Epithelial cell of esophagus (primary cell): ENCODE measurements around the gene LRRC10.
A peak's percentile ranks its signal among the peaks of the same experiment; 100 is the strongest.

Source experiments
- DNase-seq: peaks from one replicate; pipeline ENCODE4 v3.0.0; 2010; ENCODE audit warnings: low read depth
- H3K4me3 ChIP-seq: 2 replicates; pipeline ENCODE4 v1.5.1; 2011; ENCODE audit warnings: mild to moderate bottlenecking, low read length, control low read depth
- TF ChIP-seq, protein P1 (sequence below): IDR thresholded peaks from 2 replicates; pipeline ENCODE4 v1.5.1; 2011; ENCODE audit warnings: low read depth, mild to moderate bottlenecking, low read length, control low read depth, inconsistent platforms; ENCODE audit not compliant: insufficient read depth; ENCODE audit errors: missing control alignments

The LRRC10 gene, protein sequence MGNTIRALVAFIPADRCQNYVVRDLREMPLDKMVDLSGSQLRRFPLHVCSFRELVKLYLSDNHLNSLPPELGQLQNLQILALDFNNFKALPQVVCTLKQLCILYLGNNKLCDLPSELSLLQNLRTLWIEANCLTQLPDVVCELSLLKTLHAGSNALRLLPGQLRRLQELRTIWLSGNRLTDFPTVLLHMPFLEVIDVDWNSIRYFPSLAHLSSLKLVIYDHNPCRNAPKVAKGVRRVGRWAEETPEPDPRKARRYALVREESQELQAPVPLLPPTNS

DNA sequence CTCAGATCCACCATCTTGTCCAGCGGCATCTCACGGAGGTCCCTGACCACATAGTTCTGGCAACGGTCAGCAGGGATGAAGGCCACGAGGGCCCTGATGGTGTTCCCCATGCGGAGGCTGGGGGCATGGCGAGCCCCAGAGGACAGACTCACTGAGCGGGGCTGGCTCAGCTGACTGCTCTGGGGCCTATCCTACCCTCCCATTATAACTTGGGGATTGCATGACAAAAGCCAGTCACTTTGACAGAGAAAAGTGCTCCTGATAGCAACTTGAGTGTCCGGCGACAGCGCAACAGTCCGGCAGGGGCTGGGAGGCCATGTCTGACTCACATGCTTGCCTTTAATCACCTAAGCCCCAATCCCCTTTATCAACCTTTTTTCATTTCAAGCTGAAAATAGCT is at the start of gene LRRC10:
Gene LRRC10 (minus strand): TSS at position 179 of the 400 bp plus-strand sequence. CDS start 69 bp downstream, at position 110.
- TF ChIP-seq, protein P1, sequence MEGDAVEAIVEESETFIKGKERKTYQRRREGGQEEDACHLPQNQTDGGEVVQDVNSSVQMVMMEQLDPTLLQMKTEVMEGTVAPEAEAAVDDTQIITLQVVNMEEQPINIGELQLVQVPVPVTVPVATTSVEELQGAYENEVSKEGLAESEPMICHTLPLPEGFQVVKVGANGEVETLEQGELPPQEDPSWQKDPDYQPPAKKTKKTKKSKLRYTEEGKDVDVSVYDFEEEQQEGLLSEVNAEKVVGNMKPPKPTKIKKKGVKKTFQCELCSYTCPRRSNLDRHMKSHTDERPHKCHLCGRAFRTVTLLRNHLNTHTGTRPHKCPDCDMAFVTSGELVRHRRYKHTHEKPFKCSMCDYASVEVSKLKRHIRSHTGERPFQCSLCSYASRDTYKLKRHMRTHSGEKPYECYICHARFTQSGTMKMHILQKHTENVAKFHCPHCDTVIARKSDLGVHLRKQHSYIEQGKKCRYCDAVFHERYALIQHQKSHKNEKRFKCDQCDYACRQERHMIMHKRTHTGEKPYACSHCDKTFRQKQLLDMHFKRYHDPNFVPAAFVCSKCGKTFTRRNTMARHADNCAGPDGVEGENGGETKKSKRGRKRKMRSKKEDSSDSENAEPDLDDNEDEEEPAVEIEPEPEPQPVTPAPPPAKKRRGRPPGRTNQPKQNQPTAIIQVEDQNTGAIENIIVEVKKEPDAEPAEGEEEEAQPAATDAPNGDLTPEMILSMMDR: no peak
- no peak within 1 kb of the TSS for H3K4me3 ChIP-seq
- no peak for DNase-seq

DNA sequence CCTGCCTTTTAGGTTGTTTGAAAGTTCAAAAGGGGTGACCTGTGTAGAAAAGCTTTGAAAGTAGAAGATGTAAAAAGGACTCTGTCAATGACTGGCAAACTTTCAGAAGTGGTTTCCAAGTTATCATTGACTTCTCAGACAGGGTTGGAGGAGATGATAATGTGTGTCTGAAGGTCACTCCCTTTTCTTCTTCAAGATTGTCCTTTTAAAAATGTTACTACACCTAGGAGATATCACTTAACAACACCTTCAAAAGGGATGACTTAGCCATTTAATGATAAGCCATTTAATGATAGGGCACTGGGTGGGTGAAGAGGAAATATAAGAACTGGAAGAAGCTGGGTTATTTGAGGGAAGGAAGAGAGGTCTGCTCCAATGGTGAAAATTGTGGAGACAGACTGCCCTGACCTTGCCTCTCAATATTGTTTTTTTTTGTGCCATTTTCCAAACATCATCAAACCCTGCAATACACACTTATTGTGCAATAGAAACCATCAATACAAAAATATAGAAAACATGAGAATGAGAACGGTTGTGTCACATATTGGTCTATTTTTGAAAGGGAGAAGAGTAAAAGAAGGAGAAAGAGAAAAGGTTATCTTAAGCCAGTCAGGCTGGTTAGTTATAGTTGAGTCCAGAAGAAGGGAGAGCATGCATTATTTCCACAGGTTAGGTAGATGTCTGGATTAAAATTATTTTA is 49.6 kb upstream of the LRRC10 start:
- TF ChIP-seq, protein P1: no peak
- no peak for DNase-seq
- no peak overlapping the region for H3K4me3 ChIP-seq

DNA sequence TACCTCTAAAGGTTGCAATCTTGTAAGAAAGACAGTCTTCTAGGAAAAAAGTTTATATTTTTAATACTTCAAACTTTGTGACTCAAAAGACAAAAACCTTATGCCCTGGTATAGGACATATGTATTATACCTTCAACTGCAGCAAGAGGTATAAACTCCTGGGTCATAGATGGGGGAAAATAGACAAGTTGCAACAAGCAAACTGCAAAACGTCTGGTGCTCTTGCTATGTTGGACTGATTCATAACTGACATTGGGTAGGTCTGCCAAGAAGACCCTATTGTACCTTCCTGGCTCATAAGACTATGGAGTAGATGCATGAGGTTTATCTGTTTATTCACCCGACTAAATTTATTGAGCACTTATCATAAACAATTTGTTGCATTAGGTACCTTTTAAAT is 47.5 kb upstream of the LRRC10 start:
- peak; percentile 78 for DNase-seq
- H3K4me3 ChIP-seq: no peak overlapping the region

DNA sequence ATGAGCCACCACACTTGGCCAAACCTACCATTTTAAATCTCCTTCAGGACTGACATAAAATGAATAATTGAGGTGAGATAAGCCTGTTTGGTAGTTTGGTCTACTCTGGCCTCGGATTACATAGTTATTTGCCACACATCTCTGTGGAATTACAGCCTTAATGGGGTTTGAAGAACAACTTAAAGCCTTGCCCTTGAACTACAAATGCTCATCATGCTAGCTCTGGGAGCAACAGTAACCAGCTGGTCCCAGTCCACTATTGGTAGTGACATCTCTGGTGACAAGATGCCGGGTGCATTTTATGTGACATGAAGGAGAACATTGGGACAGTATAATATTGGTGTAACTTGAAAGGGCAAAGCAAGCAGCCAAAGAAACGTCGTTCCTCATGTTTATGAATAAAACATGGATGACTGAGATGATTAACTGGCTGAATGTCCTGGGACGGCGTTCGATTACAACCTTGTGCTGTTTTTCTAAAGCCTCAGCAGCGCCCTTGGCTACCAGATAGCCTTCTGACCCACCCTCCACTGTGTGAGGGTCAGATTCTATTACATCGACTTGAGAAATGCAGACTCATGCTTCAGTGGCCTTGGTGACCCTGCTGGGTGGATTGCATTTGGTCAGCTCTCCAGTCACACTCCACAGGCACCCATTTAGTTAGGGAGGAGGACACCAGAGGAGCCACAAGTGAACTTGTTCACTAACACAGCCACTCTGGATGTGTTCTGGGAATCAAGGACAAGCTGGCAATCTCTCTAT is 46.9 kb upstream of the LRRC10 start:
- TF ChIP-seq, protein P1: no peak
- DNase-seq: no peak
- H3K4me3 ChIP-seq: no peak overlapping the region

More for the DNA sequence above, 47.5 kb upstream of the LRRC10 start:
- TF ChIP-seq, protein P1: no peak

DNA sequence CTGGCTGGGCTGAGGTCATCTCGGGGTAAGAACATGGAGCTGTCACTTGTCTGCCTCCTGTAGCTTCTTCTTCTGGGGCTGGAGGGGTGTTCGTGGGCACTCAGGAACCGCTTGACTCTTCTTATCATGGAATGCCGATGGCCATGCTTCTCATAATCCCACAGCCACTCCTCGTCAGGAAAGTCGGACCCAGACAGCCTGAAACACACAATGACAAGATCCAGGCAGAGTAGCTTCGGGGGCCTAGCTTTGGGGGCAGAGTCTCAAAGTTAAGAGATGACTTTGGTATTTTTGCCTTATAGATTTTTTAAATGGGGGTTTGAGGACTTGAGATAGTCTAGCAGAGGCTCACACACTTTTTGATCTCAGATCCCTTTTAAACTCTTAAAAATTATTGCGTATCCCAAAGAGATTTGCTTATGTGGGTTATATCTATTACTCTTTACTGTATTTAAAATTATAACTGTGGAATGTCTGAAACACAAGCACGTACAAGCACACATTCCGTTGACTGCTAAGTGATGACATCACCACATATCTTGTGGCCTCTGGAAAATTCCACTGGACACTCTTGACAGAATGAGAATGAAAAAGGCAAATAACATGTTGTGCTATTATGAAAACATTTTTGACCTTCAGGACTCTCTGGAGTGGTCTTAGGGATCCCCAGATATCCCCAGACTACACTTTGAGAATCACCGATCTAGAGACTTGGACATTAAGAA is 45.1 kb upstream of the LRRC10 start:
- TF ChIP-seq, protein P1: no peak
- no peak overlapping the region for H3K4me3 ChIP-seq
- peak; percentile 86 for DNase-seq

DNA sequence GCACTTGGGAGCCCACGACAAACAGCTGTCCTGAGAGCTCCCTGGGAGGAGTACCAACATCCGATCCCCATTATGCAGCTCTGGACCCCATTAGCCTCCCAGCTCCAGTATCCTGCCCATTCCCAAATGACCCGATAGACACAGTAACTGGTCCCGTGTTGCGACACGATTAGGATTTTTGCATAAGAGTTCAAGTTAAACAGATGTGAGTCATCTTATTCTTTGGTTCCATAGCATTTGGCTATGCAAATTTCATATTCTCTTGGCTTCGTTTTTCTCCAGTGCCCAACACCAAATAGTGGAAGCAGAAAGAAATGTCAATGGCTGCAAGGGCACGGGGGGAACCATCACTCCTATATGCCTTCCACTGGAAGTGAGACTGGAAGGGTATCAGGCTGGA is 43.0 kb upstream of the LRRC10 start:
- TF ChIP-seq, protein P1: no peak
- H3K4me3 ChIP-seq: no peak overlapping the region
- peak; percentile 83 for DNase-seq
